HG03520 (cell line): ENCODE results near the gene SNCAIP.
"Not testable (repeated sequence)": the region's sequence is repeated elsewhere in the genome, so short reads cannot be mapped to it uniquely, and the experiment has no call there.

Experiments used
- ATAC-seq: cut with Tn5 transposase; IDR thresholded peaks from one replicate; pipeline ENCODE4 v1.9.1; 2021; ENCODE audit warnings: mild to moderate bottlenecking, moderate library complexity; ENCODE audit not compliant: unreplicated experiment

The SNCAIP gene

DNA sequence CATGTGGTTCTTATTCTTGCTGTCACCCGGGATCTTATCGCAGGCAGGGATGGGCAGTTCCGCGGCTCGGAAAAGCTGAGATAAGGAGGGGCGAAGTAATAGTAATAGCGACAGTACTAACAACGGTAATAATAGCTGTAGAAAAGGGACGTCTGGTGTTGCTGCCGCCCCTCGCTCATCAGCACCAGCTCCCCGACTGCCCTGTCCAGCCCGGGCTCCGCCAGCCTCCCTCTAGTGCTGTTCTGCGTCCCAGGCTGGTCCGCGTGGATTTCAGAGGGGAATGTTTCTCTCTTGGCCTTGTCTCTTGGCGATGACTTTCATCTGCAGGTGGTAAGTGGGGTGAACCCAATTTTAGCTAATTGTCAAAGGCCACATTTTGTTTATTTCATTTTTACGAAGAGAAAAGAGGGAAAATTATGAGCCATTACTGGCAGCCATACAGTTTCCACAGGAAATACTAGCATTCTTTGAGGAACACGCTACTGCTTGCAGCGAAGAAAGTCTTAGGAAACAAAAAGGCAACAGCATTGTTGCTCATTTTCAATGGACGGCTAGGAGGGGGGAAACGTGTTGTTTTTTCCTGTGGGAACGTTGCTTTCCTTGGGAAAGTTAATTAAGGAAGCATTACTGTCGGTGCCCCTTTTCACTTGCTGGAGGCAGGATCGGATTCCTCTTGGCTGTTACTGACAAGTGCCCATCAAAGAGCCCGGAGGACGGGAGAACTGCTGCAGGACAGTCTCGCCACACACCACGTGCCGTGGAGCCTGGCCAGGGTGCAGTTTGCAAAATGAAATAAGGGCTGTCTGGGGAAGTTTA, 762 bp downstream of the SNCAIP start:
- peak; percentile 13 for ATAC-seq

DNA sequence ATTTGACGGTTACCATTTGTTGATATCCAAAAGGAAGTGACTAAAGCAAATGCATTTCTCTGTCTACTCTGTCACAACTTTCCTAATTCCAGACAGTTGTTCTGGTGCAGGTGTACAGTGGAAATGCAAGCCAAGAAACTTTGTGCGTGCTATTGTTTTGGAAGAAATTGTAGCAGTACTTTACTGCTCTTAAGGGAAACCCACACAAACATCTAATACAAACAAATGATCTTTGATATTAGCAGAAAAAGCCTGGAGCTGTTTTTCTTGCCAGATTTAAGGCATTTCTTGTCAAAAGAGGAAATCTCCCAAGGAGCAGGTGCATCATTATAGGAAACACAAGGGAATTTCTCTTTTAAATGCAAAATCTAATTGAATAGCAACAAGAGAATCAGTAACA, 2.0 kb downstream of the SNCAIP start:
- ATAC-seq, result no peak

DNA sequence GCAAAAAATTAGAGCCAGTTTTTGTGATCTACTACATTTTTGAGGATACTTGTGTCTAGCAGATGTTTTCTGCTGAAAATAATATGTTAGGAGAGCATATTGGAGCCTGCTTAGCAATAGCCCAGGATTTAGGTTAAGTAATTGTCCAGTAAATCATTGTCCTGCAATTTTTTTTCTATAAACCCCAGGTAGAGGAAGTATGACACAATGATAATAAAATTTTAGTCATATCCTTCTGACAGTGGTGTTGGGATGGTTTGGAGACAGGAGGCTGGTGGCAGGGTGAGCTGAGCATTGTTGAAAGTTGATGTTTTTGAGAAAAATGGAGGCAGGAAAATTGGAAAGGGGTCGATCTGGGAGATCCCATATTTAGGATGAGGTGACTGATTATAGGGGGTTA, 3.5 kb downstream of the SNCAIP start:
- no peak for ATAC-seq

DNA sequence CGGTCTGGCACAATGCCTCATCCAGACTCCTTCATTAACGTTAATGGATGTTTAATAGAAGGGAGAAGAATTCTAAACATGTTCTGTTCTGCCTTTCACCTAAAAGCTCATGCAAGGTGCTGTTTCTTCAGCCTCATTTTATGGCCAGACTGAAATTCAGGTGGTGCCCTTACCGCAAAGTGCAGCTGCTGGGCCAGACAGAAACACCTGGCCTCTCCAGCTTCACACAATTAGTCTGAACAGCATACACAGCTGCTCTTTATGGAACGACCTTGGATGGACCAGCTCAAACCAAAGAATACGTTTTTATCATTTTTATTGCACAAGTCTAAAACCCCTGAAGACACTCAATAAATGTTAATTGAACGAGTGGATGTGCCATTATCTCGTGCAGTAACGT, 4.6 kb downstream of the SNCAIP start:
- ATAC-seq, result no peak

DNA sequence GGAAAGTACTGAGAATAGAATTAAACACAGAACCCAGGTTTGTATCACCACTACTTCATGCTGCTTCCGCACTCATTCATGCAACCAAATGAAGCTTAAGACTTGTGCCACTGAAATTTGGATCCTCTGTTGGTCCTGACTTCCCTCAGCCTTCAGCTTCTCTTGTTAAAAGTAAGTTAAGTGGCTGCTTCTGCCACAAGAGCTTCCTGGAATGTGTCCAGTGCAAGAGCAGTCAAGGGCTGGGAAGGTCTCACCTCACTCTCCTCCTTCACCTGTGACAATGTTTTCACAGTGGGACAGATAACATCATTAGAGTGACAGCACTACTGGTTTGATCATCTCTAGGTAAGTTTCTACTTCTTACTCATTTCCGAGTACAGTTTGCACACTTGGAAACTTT, 7.9 kb downstream of the SNCAIP start:
- no peak for ATAC-seq

DNA sequence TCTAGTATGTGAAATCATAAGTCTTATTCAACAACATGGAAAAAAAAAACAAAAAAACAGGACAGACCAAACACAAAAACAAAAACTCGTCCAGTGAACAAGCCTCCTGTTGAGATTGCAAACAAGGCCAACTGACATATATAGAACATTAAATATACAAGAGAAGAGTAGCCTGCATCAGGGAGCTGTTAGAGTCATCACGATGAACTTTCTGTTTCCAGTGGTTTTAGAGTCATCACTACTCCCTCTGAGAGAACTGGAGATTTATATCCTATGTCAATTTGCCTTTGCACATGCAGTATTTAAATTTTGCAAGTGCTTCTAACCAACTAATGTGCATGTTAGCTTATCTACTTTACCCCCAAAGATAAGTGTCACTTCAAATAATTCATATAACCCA, 9.9 kb downstream of the SNCAIP start:
- ATAC-seq, result no peak

DNA sequence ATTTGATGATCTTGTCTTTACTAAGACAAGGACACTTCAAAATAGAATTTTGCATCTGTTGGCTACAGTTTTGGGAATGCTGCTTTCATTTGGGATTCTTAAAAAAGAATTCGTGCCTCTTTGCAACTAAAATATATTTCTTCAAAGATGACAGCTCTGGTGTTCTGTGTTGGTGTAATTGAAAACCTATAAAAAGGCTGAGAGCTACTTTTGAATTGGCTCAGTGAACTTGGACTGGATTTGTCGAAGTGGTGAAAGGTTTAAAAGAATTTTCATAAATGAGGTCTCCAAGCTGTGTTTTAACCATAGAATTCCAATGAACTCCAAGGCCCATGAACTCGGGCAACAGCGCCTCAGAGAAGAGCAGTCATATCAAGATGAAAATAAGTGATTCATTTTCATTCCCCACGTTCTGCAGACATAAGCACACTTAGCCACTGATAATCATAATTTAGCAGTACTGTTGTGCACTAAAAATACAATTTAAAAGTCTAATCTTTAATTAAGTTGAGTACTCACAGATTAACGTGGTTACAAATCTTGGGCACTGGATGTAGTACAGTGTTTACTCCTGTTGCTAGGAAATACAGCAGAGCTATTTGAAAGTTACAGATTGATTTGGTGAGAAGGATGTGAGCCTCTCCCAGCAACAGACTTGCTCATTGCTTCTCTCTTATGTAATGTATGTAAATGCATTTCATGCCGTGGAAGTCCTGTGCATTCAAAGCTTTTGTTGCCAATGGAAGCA, 10.9 kb downstream of the SNCAIP start:
- no peak for ATAC-seq

DNA sequence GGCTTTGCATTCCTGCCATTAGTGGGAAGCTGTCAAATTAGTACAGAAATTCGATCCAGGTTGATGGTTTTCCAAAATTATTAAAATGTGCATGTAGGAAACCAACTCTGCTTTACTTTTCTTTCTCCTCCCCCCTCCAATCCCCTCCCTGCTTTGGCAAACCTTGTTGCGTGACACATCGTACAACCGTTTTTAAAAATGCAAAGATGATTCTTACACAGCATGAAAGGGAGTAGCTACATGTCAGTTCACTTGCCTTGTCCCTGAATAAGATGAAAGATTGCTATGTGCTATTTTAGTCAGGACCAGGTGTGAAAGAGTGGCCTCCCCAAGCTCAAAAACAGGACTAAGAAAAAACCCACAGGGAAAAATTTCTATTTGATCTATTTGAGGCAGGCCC, 11.7 kb downstream of the SNCAIP start:
- no peak for ATAC-seq

DNA sequence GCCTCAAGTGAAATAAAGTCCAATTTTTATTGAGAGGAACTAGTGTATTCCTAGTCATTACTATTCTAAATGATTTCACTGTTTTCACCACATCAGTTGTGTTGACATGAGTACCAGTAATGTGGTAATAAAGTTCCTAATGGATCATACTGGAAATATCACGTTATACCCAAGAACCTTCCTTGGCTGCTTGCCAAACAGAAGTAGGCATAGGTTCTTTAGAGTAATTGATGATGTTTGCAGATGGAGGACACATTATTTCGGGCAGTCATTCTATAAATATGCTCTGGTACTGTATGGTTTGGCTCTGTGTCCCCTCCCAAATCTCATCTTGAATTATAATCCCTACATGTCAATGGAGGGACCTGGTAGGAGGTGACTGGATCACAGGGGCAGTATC, 15.1 kb downstream of the SNCAIP start:
- ATAC-seq, result no peak

DNA sequence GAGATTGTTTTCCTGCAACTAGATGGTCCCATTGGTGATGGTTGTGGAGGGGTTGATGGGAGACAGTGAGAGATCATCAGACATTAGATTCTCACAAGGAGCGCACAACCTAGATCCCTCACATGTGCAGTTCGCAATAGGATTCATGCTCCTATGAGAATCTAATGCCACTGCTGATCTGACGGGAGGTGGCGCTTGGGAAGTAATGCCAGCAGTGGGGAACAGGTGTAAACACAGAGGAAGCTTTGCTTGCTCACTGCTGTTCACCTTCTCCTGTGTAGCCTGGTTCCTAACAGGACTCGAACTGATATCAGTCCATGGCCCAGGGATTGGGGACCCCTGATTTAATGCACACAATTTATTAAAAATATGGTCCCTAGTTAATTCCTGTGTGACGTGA, 18.8 kb downstream of the SNCAIP start:
- no peak for ATAC-seq

DNA sequence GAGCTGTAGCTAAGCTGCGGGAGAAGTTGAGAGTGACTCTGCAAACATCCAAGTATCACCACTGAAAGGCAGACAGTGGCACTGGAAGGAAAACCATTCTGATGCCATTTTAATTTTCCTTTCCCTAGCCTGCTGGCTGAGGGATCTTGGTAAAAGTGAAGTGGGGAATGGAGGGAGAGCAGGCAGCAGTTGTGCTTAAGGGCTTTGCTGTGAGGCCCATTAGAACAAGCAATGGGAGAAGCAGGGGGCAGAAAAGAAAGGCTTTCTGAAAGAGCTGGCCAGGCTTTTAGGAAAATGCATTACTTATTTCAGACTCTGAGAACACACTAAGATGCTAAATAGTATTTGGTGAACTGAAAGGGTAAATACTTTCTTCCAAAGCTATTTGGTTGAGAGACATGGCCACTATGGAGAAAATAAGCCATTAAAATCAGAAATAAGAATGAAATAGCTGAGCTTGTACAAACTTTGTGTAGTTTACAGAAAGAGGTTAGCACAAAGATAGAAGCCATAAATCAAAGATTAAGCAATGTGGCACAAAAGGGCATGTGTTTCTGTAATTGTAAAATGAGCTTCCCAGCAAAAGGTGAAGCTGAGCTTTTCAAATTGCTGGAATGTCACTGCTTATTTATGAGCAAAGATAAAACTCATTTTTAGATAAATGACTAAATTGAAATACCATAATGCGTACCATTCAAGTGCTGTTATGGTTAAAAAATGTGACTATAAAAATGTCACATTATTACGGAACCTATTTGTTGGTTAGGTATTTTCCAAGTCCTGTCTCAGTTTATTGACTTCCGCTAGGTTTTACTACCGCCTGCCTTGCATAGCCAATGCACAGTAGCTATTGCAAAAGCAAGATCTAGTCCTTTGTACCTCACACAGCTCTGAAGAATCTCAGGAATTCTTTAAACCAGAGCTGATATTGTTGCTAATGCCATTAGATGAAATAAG, 20.8 kb downstream of the SNCAIP start:
- ATAC-seq, result no peak

DNA sequence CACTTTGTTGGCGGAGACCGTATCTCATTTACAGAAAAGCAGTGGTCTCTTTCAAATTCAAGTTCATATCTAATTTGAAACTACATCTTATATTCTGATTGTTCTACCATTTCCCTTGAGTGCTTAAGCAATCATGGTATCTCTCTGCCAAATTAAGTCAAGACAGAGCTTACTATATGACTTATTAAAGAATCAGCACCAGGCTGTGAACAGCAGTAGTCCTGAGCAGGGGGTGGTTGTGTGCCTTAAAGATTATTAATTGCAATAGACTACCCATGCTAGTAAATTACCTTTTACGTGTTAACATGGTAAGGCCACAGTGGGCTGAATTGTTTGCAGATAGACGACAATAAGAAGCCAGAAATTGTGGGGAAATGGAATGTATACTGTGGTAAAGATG, 21.5 kb downstream of the SNCAIP start:
- ATAC-seq, result no peak

DNA sequence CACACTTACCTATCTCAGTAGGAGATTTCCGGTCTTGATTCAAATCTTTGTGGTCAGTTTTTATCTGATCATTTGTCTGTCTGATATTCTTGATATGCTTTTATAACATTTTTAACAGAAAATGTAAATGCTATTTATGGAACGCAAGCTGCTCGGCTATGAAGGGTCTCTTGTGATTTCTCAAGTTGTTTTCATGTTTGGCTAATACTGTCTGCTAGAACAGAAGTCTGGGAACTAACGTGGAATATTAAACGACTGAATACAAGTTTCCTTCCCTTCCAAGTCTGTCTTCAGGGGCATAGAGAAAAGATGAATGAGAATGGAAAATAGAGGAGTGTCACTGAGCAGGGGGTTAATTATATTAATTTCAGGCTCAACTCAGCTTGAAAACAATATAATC, 27.6 kb downstream of the SNCAIP start:
- no peak for ATAC-seq

DNA sequence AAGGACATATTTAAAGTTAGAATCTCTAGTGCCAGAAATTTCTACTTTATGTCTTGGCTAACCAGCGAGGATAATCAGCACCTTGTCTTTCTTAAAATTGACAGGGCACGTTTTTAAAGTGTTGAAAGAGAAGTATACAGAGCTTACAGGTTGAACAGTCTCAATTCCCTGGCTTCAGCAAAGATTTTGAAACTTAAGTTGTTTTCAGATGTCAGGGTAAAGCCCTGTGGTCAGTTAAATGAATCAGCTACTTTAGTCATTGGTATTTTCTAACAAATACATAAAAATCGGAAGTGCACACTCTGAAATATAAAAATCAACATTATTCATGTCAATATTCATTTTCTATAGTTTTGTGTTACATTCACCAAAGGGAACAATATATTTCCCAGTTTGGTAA, 29.1 kb downstream of the SNCAIP start:
- no peak for ATAC-seq

DNA sequence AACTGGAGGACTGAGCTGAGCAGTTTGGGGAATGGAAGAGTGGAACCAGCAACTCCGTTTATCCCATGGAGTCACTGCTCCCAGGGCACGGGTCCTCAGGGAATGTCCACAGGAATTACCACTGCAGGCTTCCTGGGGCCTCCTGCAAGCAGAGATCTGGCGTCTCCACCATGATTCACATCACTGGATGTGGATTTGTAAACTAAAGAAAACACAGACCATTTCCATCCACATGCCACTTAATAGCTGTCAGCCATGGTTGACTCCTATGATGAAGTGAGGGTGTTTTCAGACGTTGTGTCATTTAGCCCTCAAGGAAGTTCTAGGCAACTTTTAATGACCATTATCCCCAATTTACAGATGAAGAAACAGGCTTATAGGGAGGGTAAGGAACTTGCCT, 30.2 kb downstream of the SNCAIP start:
- no peak for ATAC-seq

DNA sequence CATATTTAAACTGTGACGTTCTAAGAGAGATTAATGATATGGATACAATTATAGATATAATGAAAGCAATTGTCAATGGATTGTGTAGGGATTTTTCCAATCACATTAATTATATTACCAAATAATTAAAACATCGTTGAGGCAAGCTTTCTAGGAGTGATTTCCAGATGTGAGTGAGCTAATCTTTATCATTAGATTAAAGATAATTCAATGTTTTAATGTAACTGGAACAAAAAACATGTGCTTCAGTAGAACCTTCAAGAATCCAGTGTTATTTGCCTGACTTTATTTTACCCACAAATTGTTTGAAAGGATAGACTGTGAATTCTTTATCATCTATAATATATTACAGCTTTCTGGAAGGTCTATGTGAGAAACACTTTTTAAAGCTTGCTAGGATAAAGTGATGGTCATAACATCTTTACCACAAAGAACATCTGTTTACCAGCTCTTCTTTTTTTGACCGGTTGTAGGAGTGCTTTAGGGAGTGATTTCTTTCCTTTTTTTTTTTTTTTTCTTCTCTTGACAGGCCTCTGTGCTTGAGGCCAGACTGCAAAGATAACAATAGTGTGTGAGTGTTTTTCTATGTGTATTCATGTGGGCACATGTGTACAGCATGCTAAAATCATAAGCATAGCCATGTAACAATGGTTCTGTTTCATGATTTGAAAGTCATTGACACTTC, 35.0 kb downstream of the SNCAIP start:
- no peak for ATAC-seq

DNA sequence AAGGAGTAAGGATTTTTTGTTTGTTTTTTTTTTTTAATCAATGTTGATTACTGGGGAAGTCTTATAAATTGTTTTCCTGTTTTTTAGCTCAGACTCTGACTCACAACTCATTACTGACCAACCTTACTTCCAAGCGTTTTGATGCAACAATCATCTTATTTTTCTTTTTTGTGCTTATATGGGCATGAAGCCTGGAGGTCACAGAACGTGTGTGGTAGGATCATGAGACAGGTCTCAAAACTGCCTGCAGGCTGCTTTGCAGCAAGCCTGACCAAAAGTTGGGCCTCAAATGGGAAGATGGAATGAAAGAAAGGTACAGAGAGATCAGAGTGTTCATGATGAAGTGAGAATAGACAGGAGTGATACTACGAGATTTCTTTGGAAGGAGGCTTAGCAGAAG, 38.5 kb downstream of the SNCAIP start:
- no peak for ATAC-seq

DNA sequence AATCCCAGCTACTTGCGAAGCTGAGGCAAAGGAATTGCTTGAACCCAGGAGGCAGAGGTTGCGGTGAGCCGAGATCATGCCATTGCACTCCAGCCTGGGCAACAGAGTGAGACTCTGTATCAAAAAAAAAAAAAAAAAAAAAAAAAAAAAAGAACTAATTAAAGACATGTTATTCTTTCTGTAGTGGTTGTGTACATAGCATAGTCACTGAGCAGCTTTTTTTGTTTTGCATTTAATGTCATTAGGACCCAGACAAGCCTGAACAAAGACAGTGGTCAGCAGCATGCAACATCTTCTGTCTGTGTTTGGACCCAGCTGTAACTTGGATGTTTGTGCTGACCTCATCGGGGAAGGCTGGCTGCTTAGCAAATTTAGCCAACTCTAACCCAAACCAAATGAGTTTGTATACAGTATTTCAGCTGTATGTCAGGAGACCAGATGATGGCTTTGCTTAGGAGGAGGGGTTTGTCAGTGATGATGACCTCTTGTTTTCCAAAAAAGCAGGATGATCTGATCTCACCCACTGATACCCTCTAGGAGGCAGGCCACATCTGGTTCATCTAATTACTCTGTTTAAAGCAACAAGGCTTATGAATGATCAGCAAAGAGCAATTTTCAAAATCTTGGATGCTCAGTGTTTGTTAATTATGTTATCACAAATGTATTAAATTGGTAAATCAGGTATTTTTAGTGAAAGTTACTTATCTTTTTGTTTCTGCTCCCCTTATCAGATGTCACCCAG, 39.5 kb downstream of the SNCAIP start:
- ATAC-seq, result no peak

DNA sequence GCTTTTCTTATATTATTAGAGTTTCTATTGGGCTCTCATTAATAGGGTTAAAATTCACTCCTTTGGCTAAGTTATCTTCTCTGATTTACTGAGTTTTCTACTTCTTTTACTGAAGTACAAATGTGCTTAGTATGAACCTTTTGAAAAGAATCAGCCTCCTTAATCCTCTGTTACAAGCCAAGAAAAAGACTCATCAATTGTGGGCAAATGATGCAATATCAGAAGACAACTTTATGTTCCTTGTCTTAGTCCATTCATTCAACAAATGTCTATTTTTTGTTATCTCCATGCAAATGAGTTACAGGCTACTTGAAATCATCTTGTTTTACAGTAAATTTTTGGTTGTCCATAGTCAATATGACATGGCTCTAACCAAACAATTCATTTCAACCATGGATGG, 40.3 kb downstream of the SNCAIP start:
- ATAC-seq, result no peak

DNA sequence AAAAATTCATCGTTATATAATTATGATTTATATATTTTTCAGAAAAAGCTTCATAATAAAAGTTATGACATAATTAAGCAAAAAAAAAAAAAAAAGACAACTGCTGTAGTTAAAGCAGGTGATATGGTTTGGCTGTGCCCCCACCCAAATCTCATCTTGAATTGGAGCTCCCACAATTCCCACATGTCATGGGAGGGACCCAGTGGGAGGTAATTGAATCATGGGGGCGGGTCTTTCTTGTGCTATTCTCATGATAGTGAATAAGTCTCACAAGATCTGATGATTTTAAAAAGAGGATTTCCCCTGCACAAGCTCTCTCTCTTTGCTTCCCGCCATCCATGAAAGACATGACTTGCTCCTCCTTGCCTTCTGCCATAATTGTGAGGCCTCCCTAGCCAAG, 41.3 kb downstream of the SNCAIP start:
- ATAC-seq, result not testable (repeated sequence)
